Epithelial cell of esophagus (primary cell): ENCODE results near the gene IL11RA.

Experiments used
- DNase-seq: peaks from one replicate; pipeline ENCODE4 v3.0.0; 2010; ENCODE audit warnings: low read depth
- H3K4me3 ChIP-seq: 2 replicates; pipeline ENCODE4 v1.5.1; 2011; ENCODE audit warnings: mild to moderate bottlenecking, low read length, control low read depth
- TF ChIP-seq, protein P1 (sequence below): IDR thresholded peaks from 2 replicates; pipeline ENCODE4 v1.5.1; 2011; ENCODE audit warnings: low read depth, mild to moderate bottlenecking, low read length, control low read depth, inconsistent platforms; ENCODE audit not compliant: insufficient read depth; ENCODE audit errors: missing control alignments

The IL11RA gene

GRCh38 chr9:34674440-34674839 lies 22.5 kb downstream of the IL11RA start:
- H3K4me3 ChIP-seq, result no peak overlapping the region
- TF ChIP-seq, protein P1, sequence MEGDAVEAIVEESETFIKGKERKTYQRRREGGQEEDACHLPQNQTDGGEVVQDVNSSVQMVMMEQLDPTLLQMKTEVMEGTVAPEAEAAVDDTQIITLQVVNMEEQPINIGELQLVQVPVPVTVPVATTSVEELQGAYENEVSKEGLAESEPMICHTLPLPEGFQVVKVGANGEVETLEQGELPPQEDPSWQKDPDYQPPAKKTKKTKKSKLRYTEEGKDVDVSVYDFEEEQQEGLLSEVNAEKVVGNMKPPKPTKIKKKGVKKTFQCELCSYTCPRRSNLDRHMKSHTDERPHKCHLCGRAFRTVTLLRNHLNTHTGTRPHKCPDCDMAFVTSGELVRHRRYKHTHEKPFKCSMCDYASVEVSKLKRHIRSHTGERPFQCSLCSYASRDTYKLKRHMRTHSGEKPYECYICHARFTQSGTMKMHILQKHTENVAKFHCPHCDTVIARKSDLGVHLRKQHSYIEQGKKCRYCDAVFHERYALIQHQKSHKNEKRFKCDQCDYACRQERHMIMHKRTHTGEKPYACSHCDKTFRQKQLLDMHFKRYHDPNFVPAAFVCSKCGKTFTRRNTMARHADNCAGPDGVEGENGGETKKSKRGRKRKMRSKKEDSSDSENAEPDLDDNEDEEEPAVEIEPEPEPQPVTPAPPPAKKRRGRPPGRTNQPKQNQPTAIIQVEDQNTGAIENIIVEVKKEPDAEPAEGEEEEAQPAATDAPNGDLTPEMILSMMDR, result no peak
- DNase-seq, result no peak

GRCh38 chr9:34675048-34675714 lies 23.2 kb downstream of the IL11RA start:
- H3K4me3 ChIP-seq, result no peak overlapping the region
- DNase-seq, result peak; percentile 53
- TF ChIP-seq, protein P1, result peak; percentile 36

- no peak for DNase-seq
- no peak overlapping the region for H3K4me3 ChIP-seq
- TF ChIP-seq, protein P1, result no peak
These were observed 23.9 kb downstream of the IL11RA start for GRCh38 chr9:34675869-34676268.

DNA sequence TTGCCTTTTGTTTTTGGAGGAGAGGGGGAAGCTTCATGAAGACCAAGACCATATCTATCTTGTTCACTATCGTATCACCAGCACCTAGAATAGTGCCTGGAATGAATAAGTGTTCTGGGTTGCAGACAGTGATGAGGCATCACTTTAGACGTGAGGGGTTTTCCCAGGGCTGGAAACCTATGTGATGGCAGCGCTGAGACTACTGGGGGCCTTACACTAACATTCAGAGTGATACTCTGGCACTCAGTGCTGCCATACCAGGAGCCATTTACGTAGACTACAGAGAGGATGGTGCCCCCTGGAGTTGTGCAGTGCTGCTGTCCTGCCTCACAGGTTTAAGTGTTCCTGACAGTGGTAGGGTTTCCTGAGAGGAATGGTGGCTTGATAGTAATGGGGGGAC lies 32.2 kb downstream of the IL11RA start:
- TF ChIP-seq, protein P1, result no peak
- no peak for DNase-seq
- no peak overlapping the region for H3K4me3 ChIP-seq

GRCh38 chr9:34684816-34685215 lies 32.8 kb downstream of the IL11RA start:
- H3K4me3 ChIP-seq, result no peak overlapping the region
- DNase-seq, result no peak
- TF ChIP-seq, protein P1, result no peak

- H3K4me3 ChIP-seq, result no peak overlapping the region
- TF ChIP-seq, protein P1, result no peak
- DNase-seq, result no peak
These were observed 33.6 kb downstream of the IL11RA start for GRCh38 chr9:34685591-34685990.

GRCh38 chr9:34686231-34686630 lies 34.2 kb downstream of the IL11RA start:
- no peak for DNase-seq
- H3K4me3 ChIP-seq, result no peak overlapping the region
- TF ChIP-seq, protein P1, result no peak
